Kidney epithelial cell (primary cell): ENCODE measurements around the gene DAP. TPM values are rescaled to one million over a fixed set of nuclear protein-coding genes. Genes with fewer than 3 reads are reported as not detected.

Experiments used
- DNase-seq: peaks from one replicate; pipeline ENCODE4 v3.0.0-alpha.2; 2010; ENCODE audit warnings: low read depth
- H3K27me3 ChIP-seq: 2 replicates; pipeline ENCODE4 v1.6.0; 2011; ENCODE audit warnings: low read length; ENCODE audit not compliant: control insufficient read depth, insufficient read depth
- H3K36me3 ChIP-seq: 2 replicates; pipeline ENCODE4 v1.5.1; 2011; ENCODE audit warnings: low read length; ENCODE audit not compliant: control insufficient read depth, insufficient read depth
- H3K4me3 ChIP-seq: 2 replicates; pipeline ENCODE4 v1.5.1; 2011; ENCODE audit warnings: low read depth, mild to moderate bottlenecking, control low read depth, low read length
- total RNA-seq: library from RNA; depleted of rRNA; stranded (reverse); fragments of >200 nt; gene quantifications from 2 replicates; pipeline ENCODE4 v1.2.3, GENCODE V29; 2015
- TF ChIP-seq, protein P1 (sequence below): IDR thresholded peaks from 2 replicates; pipeline ENCODE4 v1.5.1; 2011; ENCODE audit warnings: mild to moderate bottlenecking, moderate library complexity, low read length, control low read depth, inconsistent platforms; ENCODE audit not compliant: insufficient read depth, poor library complexity, severe bottlenecking

DAP gene
- total RNA-seq, 1 donor from 2014 or later = 77.7 TPM

DNA sequence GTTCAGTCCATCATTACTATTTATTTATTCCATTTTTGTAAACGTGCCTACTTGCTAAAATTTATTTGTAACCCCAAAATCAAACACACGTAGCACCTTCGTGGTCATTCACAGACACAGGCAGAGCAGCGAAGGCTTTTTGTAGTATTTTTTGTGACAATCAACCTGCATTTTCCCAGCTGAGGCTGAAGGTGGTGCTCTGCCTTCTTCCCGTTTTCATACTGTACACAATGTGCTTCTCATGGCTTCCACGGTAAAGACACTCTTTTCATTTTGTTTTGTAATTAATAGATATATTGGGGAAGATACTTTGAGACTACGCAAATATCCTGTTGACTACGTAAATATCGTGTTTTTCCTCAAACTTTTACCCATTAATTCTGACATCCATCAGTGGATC, 19.4 kb downstream of the DAP start:
- Histone ChIP-seq H3K27me3 (no peaks in the 10 kb centered on the region), H3K4me3 (no peak overlapping the region), H3K36me3 (peaks cover 1% of the 10 kb centered on the region)
- no peak for DNase-seq
- TF ChIP-seq, protein P1, sequence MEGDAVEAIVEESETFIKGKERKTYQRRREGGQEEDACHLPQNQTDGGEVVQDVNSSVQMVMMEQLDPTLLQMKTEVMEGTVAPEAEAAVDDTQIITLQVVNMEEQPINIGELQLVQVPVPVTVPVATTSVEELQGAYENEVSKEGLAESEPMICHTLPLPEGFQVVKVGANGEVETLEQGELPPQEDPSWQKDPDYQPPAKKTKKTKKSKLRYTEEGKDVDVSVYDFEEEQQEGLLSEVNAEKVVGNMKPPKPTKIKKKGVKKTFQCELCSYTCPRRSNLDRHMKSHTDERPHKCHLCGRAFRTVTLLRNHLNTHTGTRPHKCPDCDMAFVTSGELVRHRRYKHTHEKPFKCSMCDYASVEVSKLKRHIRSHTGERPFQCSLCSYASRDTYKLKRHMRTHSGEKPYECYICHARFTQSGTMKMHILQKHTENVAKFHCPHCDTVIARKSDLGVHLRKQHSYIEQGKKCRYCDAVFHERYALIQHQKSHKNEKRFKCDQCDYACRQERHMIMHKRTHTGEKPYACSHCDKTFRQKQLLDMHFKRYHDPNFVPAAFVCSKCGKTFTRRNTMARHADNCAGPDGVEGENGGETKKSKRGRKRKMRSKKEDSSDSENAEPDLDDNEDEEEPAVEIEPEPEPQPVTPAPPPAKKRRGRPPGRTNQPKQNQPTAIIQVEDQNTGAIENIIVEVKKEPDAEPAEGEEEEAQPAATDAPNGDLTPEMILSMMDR = no peak

DNA sequence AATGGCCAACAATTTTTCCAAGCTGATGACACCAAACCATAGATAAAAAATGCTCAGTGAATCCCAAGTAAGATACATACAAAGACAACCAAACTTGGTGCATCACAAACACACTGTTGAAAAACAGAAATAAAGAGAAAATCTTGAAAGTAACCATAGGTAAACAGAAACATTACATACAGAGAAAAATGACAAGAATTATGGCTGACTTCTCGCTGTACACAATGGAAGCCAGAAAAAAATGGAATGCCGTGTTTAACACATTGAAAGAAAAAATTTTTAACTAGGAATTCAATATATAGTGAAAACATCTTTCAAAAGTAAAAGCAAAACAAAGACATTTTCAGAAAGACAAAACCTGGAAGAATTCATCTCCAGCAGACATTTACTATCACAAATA, 20.6 kb downstream of the DAP start:
- H3K4me3 ChIP-seq = no peak overlapping the region
- H3K27me3 ChIP-seq = no peaks in the 10 kb centered on the region
- H3K36me3 ChIP-seq = peaks cover 1% of the 10 kb centered on the region
- DNase-seq = no peak
- TF ChIP-seq, protein P1 = no peak

DNA sequence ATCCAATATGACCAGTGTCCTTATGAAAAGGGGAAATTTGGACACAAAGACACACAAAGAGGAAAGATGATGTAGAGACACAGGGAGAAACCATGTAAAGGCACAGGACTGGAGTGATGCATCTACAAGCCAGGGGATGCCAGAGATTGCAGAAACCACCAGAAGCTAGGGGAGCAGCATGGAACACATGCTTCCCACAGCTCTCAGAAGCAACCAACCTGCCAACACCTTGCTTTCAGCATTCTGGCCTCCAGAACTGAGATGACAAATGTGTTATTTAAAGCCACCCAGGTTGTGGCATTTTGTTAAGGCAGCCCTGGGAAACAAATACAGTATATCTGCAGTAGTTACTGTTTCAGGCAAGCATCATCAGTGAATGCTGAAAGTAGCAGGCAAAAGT, 23.2 kb downstream of the DAP start:
- Histone ChIP-seq H3K36me3 (no peaks in the 10 kb centered on the region), H3K27me3 (no peaks in the 10 kb centered on the region)
- DNase-seq = no peak

DNA sequence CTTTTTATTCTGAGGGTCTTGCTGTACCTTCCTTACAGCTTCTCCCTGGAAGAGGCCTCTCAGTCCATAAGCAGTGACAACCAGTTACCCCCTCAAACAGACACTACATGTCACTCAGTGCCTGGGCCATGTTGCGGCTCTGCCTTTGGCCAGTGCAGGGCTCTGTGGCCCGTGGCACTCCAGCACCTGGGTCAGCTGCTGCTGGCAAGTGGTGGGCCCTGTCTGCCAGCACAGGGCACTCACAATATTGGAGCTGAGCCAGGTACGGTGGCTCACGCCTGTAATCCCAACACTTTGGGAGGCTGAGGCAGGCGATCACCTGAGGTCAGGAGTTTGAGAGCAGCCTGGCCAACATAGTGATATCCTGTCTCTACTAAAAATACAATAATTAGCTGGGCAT, 24.2 kb downstream of the DAP start:
- Histone ChIP-seq H3K27me3 (no peaks in the 10 kb centered on the region), H3K4me3 (no peak overlapping the region), H3K36me3 (no peaks in the 10 kb centered on the region)
- TF ChIP-seq, protein P1 = no peak
- no peak for DNase-seq

More for the DNA sequence above, 23.2 kb downstream of the DAP start:
- H3K4me3 ChIP-seq = no peak overlapping the region
- TF ChIP-seq, protein P1 = no peak

DNA sequence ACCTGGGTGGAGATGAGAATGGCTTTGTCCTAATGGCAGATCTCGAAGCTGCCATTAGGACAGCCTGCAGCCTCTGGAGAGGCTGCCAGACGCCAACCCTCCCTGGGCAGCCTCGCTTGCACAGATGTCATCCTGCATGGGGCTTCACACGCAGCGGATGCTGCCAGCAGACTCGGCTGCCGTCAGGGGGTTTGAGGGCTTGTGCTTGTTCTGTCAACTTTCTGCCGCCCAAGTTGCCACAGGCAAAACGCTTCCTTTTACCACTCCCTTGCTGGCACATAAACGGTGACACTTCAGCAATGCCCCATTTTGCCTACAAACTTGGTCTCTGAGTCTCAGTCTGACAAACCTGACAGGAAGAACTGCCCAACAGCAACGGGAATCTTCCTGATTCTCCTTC, 24.7 kb downstream of the DAP start:
- H3K36me3 ChIP-seq = no peaks in the 10 kb centered on the region
- H3K27me3 ChIP-seq = no peaks in the 10 kb centered on the region
- no peak for DNase-seq
- H3K4me3 ChIP-seq = no peak overlapping the region
- TF ChIP-seq, protein P1 = no peak

DNA sequence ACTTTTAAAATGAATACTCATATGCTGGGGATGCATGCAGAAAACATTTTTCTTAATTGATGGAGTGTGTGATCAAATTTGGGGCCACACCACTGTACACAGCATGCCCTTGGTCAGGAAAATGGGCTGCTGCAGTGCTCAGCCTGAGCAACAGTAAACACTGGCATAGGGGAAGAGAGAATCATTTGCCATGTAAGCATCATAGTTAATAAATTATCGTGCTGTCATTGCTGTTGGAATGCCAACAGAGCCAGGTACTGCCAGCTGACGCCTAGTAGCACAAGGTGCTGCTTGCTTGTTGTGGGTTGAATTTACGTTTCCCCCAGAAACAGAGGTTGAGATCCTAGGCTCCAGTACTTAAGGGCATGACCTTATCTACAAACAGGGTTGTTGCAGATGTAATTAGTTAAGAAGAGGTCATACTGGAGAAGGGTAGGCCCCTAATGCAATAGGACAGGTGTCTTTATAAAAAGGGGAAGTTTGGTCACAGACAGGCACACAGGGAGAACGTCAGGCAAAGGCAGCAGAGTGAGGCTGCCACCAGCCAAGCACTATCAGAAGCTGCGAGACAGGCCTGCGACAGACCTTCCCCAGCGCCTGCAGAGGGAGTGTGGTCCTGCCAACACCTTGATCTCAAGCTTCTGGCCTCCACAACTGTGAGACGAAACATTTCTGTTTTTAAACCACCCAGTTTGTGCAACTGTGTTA, 25.3 kb downstream of the DAP start:
- TF ChIP-seq, protein P1 = no peak
- peaks cover 1% of the 10 kb centered on the region for H3K36me3 ChIP-seq

More for the DNA sequence above, 25.3 kb downstream of the DAP start:
- Histone ChIP-seq H3K4me3 (no peak overlapping the region), H3K27me3 (no peaks in the 10 kb centered on the region)
- no peak for DNase-seq
